HepG2 (cell line): ENCODE data around the gene TUBB3. TPM values are rescaled to one million over a fixed set of nuclear protein-coding genes. Genes with fewer than 3 reads are reported as not detected.

Source experiments
- CBX2 ChIP-seq, 2 experiments: fragments of 200-600 bp in 1 of 2; sonication (generic); formaldehyde crosslinking in 1 of 2; IDR thresholded peaks; 2 replicates each; pipeline versions ENCODE4 v1.7.0 to v1.8.1; 2018 to 2022; ENCODE audit warnings: low read depth in 2 of 2, low read length in 1 of 2, mild to moderate bottlenecking in 1 of 2, missing genetic modification reagents in 1 of 2
- FOXM1 ChIP-seq: sonication (generic); formaldehyde crosslinking; IDR thresholded peaks from 2 replicates; pipeline ENCODE4 v1.5.0; 2020; ENCODE audit warnings: missing genetic modification reagents
- KLF12 ChIP-seq: sonication (generic); formaldehyde crosslinking; IDR thresholded peaks from 2 replicates; pipeline ENCODE4 v1.4.0; 2020; ENCODE audit warnings: missing genetic modification reagents, borderline replicate concordance
- RELA ChIP-seq: sonication (generic); formaldehyde crosslinking; IDR thresholded peaks from 2 replicates; pipeline ENCODE4 v1.4.0; 2020; ENCODE audit warnings: missing genetic modification reagents
- ZFYVE20 ChIP-seq: sonication (generic); formaldehyde crosslinking; IDR thresholded peaks from 2 replicates; pipeline ENCODE4 v1.8.0; 2023; ENCODE audit warnings: low read depth, mild to moderate bottlenecking, moderate library complexity, missing genetic modification reagents, borderline replicate concordance
- ZNF235 ChIP-seq: sonication (generic); formaldehyde crosslinking; IDR thresholded peaks from 2 replicates; pipeline ENCODE4 v1.8.1; 2023; ENCODE audit warnings: mild to moderate bottlenecking, missing genetic modification reagents, borderline replicate concordance
- ZNF556 ChIP-seq: sonication (generic); formaldehyde crosslinking; IDR thresholded peaks from 2 replicates; pipeline ENCODE4 v1.4.0; 2020; ENCODE audit warnings: mild to moderate bottlenecking, missing genetic modification reagents, borderline replicate concordance
- polyA plus RNA-seq, 8 experiments: library from polyadenylated mRNA; depleted of rRNA in 3 of 8; stranded (reverse) in 7 of 8; unstranded in 1 of 8; fragments of >200 nt; fragmentation: Illumina TruSeq in 4 of 8; extraction: Trizol in 4 of 8; gene quantifications; 2 replicates each; pipeline versions ENCODE4 v1.2.1 to v1.2.3, GENCODE V29; 2011 to 2016; ENCODE audit warnings: low read depth in 4 of 8, missing spikeins in 1 of 8, mixed read lengths in 1 of 8; ENCODE audit not compliant: insufficient read depth in 1 of 8
- total RNA-seq, 5 experiments: library from RNA; depleted of rRNA; stranded (reverse); fragments of >200 nt; fragmentation: Illumina TruSeq; extraction: Trizol; gene quantifications; 2 replicates each; pipeline ENCODE4 v1.2.3, GENCODE V29; 2016; ENCODE audit warnings: low read depth in 1 of 5
- TF ChIP-seq, protein P1 (sequence below): sonication (generic); formaldehyde crosslinking; IDR thresholded peaks from 2 replicates; pipeline ENCODE4 v1.8.1; 2023; ENCODE audit warnings: mild to moderate bottlenecking, missing genetic modification reagents, borderline replicate concordance
- TF ChIP-seq, protein P2 (sequence below): sonication (generic); formaldehyde crosslinking; IDR thresholded peaks from 2 replicates; pipeline ENCODE4 v1.5.0; 2020; ENCODE audit warnings: mild to moderate bottlenecking, missing genetic modification reagents
- TF ChIP-seq, protein P3 (sequence below): sonication (generic); formaldehyde crosslinking; IDR thresholded peaks from 2 replicates; pipeline ENCODE4 v1.4.0; 2020; ENCODE audit warnings: missing genetic modification reagents, borderline replicate concordance
- TF ChIP-seq, protein P4 (sequence below): IDR thresholded peaks from 2 replicates; pipeline ENCODE4 v1.6.1; 2016; ENCODE audit warnings: low read depth, missing genetic modification reagents, missing compliant biosample characterization
- TF ChIP-seq, protein P5 (sequence below): sonication (generic); formaldehyde crosslinking; IDR thresholded peaks from 2 replicates; pipeline ENCODE4 v1.5.1; 2020; ENCODE audit warnings: missing genetic modification reagents, mild to moderate bottlenecking, borderline replicate concordance
- TF ChIP-seq, protein P6 (sequence below): sonication (generic); formaldehyde crosslinking; IDR thresholded peaks from 2 replicates; pipeline ENCODE4 v1.4.0; 2020; ENCODE audit warnings: mild to moderate bottlenecking, missing genetic modification reagents

TUBB3 gene
- total and polyA plus RNA-seq, 2 of the 13 experiments (the other 11 are each of a cell fraction or from before 2014, with no cell fraction given) = 110 to 185 TPM

DNA sequence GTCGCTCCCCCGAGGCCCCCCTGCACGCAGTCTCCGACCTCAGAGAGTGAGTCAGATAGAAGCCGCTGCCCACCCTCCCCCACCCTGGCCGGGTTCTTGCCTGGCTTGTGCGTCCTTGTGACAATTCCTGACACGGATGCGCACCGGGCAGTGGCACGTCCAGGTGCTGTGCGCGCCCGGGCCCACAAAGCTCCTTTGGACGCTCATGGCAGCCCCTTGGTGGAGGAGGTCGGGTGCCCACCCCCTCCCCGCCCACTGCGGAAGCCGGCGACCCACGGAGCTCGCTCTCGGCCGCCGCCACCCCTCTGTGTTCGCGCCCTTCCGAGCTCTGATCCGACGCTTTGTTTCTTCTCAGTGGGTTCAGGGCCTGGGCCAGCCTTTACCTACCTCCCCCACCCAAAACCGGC lies 662 bp upstream of the TUBB3 start (continued):
- TF ChIP-seq ZNF235 (CRISPR knock-in tag) = no peak
- TF ChIP-seq, protein P1, sequence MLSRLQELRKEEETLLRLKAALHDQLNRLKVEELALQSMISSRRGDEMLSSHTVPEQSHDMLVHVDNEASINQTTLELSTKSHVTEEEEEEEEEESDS (CRISPR knock-in tag) = no peak; the same call in 1 of the 2 replicates
- TF ChIP-seq FOXM1 (CRISPR knock-in tag) = no peak
- TF ChIP-seq, protein P2, sequence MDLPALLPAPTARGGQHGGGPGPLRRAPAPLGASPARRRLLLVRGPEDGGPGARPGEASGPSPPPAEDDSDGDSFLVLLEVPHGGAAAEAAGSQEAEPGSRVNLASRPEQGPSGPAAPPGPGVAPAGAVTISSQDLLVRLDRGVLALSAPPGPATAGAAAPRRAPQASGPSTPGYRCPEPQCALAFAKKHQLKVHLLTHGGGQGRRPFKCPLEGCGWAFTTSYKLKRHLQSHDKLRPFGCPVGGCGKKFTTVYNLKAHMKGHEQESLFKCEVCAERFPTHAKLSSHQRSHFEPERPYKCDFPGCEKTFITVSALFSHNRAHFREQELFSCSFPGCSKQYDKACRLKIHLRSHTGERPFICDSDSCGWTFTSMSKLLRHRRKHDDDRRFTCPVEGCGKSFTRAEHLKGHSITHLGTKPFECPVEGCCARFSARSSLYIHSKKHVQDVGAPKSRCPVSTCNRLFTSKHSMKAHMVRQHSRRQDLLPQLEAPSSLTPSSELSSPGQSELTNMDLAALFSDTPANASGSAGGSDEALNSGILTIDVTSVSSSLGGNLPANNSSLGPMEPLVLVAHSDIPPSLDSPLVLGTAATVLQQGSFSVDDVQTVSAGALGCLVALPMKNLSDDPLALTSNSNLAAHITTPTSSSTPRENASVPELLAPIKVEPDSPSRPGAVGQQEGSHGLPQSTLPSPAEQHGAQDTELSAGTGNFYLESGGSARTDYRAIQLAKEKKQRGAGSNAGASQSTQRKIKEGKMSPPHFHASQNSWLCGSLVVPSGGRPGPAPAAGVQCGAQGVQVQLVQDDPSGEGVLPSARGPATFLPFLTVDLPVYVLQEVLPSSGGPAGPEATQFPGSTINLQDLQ (CRISPR knock-in tag) = no peak
- no peak for TF ChIP-seq ZFYVE20 (CRISPR knock-in tag)
- TF ChIP-seq, protein P3, sequence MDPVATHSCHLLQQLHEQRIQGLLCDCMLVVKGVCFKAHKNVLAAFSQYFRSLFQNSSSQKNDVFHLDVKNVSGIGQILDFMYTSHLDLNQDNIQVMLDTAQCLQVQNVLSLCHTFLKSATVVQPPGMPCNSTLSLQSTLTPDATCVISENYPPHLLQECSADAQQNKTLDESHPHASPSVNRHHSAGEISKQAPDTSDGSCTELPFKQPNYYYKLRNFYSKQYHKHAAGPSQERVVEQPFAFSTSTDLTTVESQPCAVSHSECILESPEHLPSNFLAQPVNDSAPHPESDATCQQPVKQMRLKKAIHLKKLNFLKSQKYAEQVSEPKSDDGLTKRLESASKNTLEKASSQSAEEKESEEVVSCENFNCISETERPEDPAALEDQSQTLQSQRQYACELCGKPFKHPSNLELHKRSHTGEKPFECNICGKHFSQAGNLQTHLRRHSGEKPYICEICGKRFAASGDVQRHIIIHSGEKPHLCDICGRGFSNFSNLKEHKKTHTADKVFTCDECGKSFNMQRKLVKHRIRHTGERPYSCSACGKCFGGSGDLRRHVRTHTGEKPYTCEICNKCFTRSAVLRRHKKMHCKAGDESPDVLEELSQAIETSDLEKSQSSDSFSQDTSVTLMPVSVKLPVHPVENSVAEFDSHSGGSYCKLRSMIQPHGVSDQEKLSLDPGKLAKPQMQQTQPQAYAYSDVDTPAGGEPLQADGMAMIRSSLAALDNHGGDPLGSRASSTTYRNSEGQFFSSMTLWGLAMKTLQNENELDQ (CRISPR knock-in tag) = no peak
- TF ChIP-seq, protein P4, sequence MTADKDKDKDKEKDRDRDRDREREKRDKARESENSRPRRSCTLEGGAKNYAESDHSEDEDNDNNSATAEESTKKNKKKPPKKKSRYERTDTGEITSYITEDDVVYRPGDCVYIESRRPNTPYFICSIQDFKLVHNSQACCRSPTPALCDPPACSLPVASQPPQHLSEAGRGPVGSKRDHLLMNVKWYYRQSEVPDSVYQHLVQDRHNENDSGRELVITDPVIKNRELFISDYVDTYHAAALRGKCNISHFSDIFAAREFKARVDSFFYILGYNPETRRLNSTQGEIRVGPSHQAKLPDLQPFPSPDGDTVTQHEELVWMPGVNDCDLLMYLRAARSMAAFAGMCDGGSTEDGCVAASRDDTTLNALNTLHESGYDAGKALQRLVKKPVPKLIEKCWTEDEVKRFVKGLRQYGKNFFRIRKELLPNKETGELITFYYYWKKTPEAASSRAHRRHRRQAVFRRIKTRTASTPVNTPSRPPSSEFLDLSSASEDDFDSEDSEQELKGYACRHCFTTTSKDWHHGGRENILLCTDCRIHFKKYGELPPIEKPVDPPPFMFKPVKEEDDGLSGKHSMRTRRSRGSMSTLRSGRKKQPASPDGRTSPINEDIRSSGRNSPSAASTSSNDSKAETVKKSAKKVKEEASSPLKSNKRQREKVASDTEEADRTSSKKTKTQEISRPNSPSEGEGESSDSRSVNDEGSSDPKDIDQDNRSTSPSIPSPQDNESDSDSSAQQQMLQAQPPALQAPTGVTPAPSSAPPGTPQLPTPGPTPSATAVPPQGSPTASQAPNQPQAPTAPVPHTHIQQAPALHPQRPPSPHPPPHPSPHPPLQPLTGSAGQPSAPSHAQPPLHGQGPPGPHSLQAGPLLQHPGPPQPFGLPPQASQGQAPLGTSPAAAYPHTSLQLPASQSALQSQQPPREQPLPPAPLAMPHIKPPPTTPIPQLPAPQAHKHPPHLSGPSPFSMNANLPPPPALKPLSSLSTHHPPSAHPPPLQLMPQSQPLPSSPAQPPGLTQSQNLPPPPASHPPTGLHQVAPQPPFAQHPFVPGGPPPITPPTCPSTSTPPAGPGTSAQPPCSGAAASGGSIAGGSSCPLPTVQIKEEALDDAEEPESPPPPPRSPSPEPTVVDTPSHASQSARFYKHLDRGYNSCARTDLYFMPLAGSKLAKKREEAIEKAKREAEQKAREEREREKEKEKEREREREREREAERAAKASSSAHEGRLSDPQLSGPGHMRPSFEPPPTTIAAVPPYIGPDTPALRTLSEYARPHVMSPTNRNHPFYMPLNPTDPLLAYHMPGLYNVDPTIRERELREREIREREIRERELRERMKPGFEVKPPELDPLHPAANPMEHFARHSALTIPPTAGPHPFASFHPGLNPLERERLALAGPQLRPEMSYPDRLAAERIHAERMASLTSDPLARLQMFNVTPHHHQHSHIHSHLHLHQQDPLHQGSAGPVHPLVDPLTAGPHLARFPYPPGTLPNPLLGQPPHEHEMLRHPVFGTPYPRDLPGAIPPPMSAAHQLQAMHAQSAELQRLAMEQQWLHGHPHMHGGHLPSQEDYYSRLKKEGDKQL (CRISPR knock-in tag) = 0 out of 2 replicates have a peak, but pooled peaks have one; percentile 44
- TF ChIP-seq, protein P5, sequence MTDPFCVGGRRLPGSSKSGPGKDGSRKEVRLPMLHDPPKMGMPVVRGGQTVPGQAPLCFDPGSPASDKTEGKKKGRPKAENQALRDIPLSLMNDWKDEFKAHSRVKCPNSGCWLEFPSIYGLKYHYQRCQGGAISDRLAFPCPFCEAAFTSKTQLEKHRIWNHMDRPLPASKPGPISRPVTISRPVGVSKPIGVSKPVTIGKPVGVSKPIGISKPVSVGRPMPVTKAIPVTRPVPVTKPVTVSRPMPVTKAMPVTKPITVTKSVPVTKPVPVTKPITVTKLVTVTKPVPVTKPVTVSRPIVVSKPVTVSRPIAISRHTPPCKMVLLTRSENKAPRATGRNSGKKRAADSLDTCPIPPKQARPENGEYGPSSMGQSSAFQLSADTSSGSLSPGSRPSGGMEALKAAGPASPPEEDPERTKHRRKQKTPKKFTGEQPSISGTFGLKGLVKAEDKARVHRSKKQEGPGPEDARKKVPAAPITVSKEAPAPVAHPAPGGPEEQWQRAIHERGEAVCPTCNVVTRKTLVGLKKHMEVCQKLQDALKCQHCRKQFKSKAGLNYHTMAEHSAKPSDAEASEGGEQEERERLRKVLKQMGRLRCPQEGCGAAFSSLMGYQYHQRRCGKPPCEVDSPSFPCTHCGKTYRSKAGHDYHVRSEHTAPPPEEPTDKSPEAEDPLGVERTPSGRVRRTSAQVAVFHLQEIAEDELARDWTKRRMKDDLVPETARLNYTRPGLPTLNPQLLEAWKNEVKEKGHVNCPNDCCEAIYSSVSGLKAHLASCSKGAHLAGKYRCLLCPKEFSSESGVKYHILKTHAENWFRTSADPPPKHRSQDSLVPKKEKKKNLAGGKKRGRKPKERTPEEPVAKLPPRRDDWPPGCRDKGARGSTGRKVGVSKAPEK (CRISPR knock-in tag) = no peak; the same call in 1 of the 2 replicates
- TF ChIP-seq, protein P6, sequence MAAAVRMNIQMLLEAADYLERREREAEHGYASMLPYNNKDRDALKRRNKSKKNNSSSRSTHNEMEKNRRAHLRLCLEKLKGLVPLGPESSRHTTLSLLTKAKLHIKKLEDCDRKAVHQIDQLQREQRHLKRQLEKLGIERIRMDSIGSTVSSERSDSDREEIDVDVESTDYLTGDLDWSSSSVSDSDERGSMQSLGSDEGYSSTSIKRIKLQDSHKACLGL = no peak
- TF ChIP-seq RELA (CRISPR knock-in tag) = peak; percentile 25; the same call in 1 of the 2 replicates
- TF ChIP-seq KLF12 (CRISPR knock-in tag) = peak; percentile 27; the same call in 1 of the 2 replicates
- TF ChIP-seq CBX2 (IDR thresholded peaks at IDR 0.05; ENCODE audit: low read depth, low read length) = no peak
- TF ChIP-seq CBX2 (CRISPR knock-in tag; IDR thresholded peaks at IDR 0.05; ENCODE audit: low read depth) = peak; percentile 83; the same call in 1 of the 2 replicates
- TF ChIP-seq ZNF556 (CRISPR knock-in tag) = no peak
